ENCODE measurements around the gene FAM76B. TPM values are rescaled to one million over a fixed set of nuclear protein-coding genes. Genes with fewer than 3 reads are reported as not detected.

FAM76B gene
- total RNA-seq, 2 experiments from 2014 or later, result 42.1 to 43.7 TPM

DNA sequence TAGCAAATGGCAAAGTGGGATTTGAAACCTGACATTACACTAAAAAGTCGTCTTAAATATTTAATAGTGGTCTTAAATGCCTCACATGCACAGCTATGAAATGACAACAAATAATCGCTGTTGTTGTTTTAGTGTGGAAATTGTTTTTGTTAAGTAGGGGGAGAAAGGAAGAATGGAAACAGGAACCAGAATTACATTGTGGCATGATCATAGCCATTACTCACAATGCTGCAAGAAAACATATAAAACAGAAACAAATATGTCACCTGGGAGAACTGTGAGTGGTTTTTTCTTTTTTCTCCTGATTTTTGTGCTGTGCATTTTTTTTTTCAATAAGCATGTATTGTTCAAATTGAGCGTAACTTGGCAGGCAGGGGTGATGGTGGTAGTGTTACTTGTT lies 22.9 kb downstream of the FAM76B start:
- Mint-ChIP-seq H3K4me1 (ENCODE audit: low read depth) (no peaks in the 10 kb centered on the region), H3K4me3 (no peak overlapping the region), H3K9me3 (ENCODE audit: insufficient read depth) (no peaks in the 10 kb centered on the region), H3K27ac (no peak overlapping the region), H3K36me3 (ENCODE audit: low read depth) (peaks cover 16% of the 10 kb centered on the region), H3K27me3 (ENCODE audit: low read depth) (no peaks in the 10 kb centered on the region)
- ATAC-seq (no peak), DNase-seq (no peak)
- ChIA-PET POLR2A (no interaction called here), CTCF (interaction anchor here (0.8 to 18.3 kb wide), 2 partner anchors 611 to 696 kb away, joined by 3 to 294 read pairs; no protein-coding TSS in a partner anchor)

DNA sequence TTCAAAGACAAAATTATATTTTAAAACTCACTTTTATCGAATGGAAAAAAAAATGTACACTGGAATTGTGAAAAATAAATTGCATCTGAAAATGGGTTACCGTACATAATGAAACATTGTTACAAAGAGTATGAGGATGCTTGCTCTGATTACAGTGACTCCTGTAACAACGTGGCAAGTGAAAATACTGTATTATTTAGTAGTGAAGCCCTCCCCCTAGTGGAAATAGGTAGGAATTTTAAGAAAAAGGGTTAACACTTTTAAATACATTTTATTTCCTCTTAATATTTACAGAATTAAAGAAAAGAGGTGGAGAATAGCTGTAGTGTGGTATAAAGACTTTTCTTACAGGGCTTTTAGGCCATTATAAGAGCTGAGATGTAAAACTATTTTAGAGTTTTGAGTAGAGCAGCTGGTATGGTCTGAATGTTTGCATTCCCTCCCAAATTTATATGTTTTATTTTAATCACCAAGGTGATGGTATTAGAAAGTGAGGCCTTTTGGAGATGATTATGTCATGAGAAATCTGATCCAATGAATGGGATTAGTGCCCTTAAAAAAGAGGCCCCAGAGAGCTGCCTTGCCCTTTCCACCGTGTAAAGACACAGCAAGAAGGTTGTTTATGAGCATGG lies 25.2 kb downstream of the FAM76B start:
- Mint-ChIP-seq H3K27me3 (ENCODE audit: low read depth) (peaks cover 3% of the 10 kb centered on the region), H3K4me1 (ENCODE audit: low read depth) (no peaks in the 10 kb centered on the region), H3K9me3 (ENCODE audit: insufficient read depth) (no peaks in the 10 kb centered on the region), H3K36me3 (ENCODE audit: low read depth) (peaks cover 7% of the 10 kb centered on the region), H3K4me3 (no peak overlapping the region), H3K27ac (no peak overlapping the region)
- POLR2A ChIA-PET, result no interaction called here
- CTCF ChIA-PET, result interaction anchor here (0.9 to 18.3 kb wide), 8 partner anchors 9 to 608 kb away, joined by 3 to 294 read pairs (median 4); partner anchors contain the start of gene FAM76B
- ATAC-seq, result peak; percentile 84
- no peak for DNase-seq

DNA sequence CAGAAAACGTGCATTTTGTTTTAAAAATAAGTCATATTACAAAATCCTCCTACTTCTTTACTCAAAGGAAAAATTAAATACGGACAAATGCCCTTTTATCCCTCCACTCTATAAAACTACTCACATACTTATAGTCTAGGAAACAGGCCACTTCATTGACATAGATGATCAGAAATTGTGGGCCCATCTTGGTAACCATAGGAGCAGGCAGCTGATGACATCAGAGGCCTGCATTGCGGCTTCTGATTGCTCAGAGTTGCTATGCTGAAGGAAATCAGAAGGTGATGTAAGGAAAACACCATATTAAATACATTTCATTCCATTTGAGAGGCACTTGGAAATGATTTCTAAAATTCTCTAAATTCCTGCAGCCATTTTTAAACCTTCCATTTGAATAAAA lies 27.0 kb downstream of the FAM76B start:
- Mint-ChIP-seq H3K27me3 (ENCODE audit: low read depth) (peaks cover 3% of the 10 kb centered on the region), H3K9me3 (ENCODE audit: insufficient read depth) (no peaks in the 10 kb centered on the region), H3K36me3 (ENCODE audit: low read depth) (no peaks in the 10 kb centered on the region), H3K27ac (no peak overlapping the region), H3K4me1 (ENCODE audit: low read depth) (no peaks in the 10 kb centered on the region), H3K4me3 (no peak overlapping the region)
- CTCF ChIA-PET, result interaction anchor here (0.8 to 18.3 kb wide), 6 partner anchors 32 to 621 kb away, joined by 3 to 294 read pairs (median 4); partner anchors contain the start of gene SESN3
- POLR2A ChIA-PET, result no interaction called here
- DNase-seq (no peak), ATAC-seq (no peak)

DNA sequence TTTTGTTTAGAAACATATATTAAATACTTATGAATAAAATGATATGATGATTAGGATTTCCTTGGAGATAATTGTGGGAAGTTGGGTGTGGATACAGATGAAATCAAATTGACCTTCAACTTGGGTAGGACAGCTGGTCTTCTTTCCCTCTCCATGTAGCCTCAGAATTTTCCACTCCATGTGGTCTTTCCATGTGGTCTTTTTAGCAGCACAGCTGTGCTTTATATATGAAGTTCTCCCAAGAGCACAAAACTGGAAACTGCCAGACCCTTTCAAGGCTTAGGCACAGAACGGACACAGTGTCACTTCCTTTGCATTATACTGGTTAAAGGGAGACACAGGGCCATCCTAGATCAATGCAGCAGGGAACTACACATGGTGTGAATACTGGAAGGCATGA lies 28.6 kb downstream of the FAM76B start:
- POLR2A ChIA-PET, result no interaction called here
- H3K36me3 Mint-ChIP-seq (ENCODE audit: low read depth), result no peaks in the 10 kb centered on the region
- CTCF ChIA-PET, result interaction anchor here (0.9 to 18.3 kb wide), 4 partner anchors 55 to 692 kb away, joined by 3 to 294 read pairs (median 8); partner anchors contain the start of gene SESN3
- DNase-seq, result no peak
- no peak overlapping the region for H3K27ac Mint-ChIP-seq
- ATAC-seq, result no peak
- no peaks in the 10 kb centered on the region for H3K9me3 Mint-ChIP-seq (ENCODE audit: insufficient read depth)
- peaks cover 3% of the 10 kb centered on the region for H3K27me3 Mint-ChIP-seq (ENCODE audit: low read depth)
- H3K4me3 Mint-ChIP-seq, result no peak overlapping the region
- no peaks in the 10 kb centered on the region for H3K4me1 Mint-ChIP-seq (ENCODE audit: low read depth)

DNA sequence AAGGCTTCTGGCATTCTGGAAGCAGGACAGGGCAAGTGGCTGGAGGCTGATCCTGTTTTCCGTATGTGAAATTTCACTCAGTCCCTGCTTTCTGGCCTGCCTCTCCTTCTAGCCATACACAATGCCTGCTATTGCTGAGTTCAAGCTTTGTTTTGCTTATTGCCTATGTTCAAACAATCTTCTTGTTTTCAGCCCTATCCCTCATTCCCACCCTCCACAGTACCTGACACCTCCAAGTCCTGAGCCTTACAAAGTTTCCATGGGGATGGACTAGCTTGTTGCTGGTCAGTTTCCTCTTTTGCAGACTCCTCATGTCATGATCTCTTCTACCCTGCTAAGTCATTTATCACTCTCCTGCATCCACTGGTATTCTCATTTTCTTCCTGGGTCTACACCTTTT lies 38.1 kb downstream of the FAM76B start:
- CTCF ChIA-PET, result interaction anchor here (2.9 to 18.3 kb wide), 2 partner anchors 595 to 597 kb away, joined by 10 to 294 read pairs; no protein-coding TSS in a partner anchor
- Mint-ChIP-seq H3K27me3 (ENCODE audit: low read depth) (peaks cover 23% of the 10 kb centered on the region), H3K36me3 (ENCODE audit: low read depth) (no peaks in the 10 kb centered on the region), H3K4me3 (no peak overlapping the region), H3K27ac (no peak overlapping the region), H3K9me3 (ENCODE audit: insufficient read depth) (no peaks in the 10 kb centered on the region), H3K4me1 (ENCODE audit: low read depth) (no peaks in the 10 kb centered on the region)
- POLR2A ChIA-PET, result no interaction called here
- ATAC-seq, result no peak
- no peak for DNase-seq

DNA sequence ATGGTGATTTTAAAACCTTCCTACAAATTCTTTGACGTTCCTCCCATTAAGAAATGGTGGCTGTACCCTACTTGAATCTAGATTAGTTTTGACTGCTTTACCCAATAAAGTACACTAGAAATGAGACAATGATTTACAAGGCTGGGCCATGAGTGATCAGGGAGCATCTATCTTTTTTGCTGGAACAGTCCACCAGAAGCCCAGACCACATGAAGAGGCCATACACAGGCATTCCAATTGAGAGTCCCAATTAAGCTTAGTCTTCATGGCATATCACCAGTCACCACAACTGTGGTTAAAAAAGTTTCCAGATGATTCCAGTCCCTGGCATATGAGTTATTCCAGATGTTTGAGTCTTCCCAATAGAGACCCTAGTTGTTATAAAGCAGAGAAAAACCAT lies 39.5 kb downstream of the FAM76B start:
- CTCF ChIA-PET, result interaction anchor here (1.1 to 2.9 kb wide), 2 partner anchors 596 to 598 kb away, joined by 4 to 10 read pairs; no protein-coding TSS in a partner anchor

DNA sequence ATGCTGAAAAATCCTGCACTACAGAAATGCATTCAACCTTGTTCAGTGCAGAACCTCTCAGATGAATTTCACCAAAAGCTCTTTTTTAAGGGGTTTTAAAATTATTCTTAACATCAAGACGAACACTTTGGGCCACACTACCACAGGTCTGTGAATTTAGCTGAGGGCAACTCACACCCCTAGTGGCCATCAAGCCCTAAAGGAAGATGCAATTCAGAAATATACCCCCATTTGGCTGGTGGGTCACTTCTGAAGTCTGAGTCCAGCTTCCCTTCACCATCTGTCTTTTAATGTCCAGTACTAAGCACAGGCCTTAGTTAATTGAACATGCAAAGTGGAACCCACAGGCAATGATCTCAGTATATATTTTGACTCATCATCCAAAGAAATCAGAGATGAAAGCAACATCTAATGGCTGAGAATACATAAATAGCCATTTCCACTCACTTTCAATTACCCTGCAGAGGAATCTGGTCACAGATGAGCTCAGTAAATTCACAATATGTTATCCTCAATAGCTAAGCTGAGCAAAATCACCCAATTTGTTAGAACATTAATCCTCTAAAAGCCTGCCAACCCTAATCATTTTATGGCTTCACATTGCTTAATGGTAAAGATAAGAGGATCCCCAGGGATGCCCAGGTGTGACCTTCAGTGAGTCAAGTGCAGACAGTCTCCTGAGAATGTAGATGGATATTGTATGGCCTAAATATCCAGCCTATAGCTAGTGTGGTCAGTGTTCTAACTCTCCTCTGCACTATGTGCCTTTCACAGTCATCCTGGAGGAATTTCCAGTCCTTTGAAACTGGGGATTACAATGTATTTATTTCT lies 50.3 kb downstream of the FAM76B start:
- DNase-seq, result no peak
- Mint-ChIP-seq H3K9me3 (ENCODE audit: insufficient read depth) (no peaks in the 10 kb centered on the region), H3K27me3 (ENCODE audit: low read depth) (peaks cover 12% of the 10 kb centered on the region), H3K27ac (no peak overlapping the region), H3K4me3 (no peak overlapping the region), H3K36me3 (ENCODE audit: low read depth) (no peaks in the 10 kb centered on the region), H3K4me1 (ENCODE audit: low read depth) (peaks cover 3% of the 10 kb centered on the region)
- ChIA-PET CTCF (interaction anchor here (0.9 to 3.6 kb wide), 5 partner anchors 11 to 587 kb away, joined by 3 to 12 read pairs (median 4); no protein-coding TSS in a partner anchor), POLR2A (no interaction called here)
- ATAC-seq, result no peak

More for the DNA sequence above, 39.5 kb downstream of the FAM76B start:
- Mint-ChIP-seq H3K27ac (no peak overlapping the region), H3K9me3 (ENCODE audit: insufficient read depth) (no peaks in the 10 kb centered on the region), H3K4me3 (no peak overlapping the region), H3K36me3 (ENCODE audit: low read depth) (no peaks in the 10 kb centered on the region), H3K27me3 (ENCODE audit: low read depth) (peaks cover 23% of the 10 kb centered on the region), H3K4me1 (ENCODE audit: low read depth) (no peaks in the 10 kb centered on the region)
- no peak for DNase-seq
- no peak for ATAC-seq
- POLR2A ChIA-PET, result no interaction called here

DNA sequence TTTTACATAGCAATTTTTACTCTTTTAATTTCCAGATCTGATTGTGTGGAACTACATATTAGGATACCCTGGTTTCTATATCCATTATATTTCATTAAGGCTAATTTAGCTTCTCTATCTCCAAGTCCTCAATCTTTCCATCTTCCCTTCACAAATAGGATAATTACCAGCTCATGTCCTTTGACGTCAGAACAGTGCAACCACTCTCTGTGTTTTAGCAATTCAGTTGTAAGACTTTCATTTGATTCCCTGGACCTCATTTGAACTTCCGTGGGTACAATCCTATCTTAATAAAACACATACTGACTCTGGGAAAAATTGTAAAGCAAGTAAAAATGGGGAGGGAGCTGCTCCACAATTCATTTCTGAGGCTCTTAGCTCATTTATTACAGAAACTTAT lies 52.8 kb downstream of the FAM76B start:
- CTCF ChIA-PET, result interaction anchor here (3.6 kb wide), 1 partner anchor 31 kb away, joined by 12 read pairs; no protein-coding TSS in a partner anchor
- ATAC-seq (no peak), DNase-seq (no peak)
- POLR2A ChIA-PET, result no interaction called here
- H3K4me3 Mint-ChIP-seq, result no peak overlapping the region
- H3K9me3 Mint-ChIP-seq (ENCODE audit: insufficient read depth), result no peaks in the 10 kb centered on the region
- H3K27ac Mint-ChIP-seq, result no peak overlapping the region
- no peaks in the 10 kb centered on the region for H3K36me3 Mint-ChIP-seq (ENCODE audit: low read depth)
- H3K4me1 Mint-ChIP-seq (ENCODE audit: low read depth), result peaks cover 8% of the 10 kb centered on the region
- H3K27me3 Mint-ChIP-seq (ENCODE audit: low read depth), result peaks cover 14% of the 10 kb centered on the region

DNA sequence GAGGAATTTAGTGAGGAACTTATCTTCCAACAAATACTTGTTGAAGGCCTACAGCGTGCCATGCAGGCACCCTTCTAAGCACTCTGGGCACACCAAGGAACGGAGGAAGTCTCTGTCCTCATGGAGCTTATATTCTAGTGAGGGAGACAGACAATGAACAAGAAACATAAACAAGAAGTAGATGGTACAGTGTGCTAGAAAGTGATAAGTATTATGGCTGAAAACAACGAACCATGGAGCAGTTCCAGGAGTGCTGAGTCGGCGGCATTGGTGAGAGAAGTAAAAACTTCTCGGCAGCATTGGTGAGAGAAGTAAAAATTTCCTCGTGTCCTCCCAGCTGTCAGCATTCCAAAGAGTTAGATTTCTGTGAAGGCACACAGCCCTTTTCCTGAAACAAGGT lies 53.2 kb downstream of the FAM76B start:
- CTCF ChIA-PET, result interaction anchor here (3.6 kb wide), 1 partner anchor 31 kb away, joined by 12 read pairs; no protein-coding TSS in a partner anchor
- Mint-ChIP-seq H3K4me3 (no peak overlapping the region), H3K4me1 (ENCODE audit: low read depth) (peaks cover 8% of the 10 kb centered on the region), H3K27me3 (ENCODE audit: low read depth) (peaks cover 19% of the 10 kb centered on the region), H3K36me3 (ENCODE audit: low read depth) (no peaks in the 10 kb centered on the region), H3K27ac (no peak overlapping the region), H3K9me3 (ENCODE audit: insufficient read depth) (no peaks in the 10 kb centered on the region)
- POLR2A ChIA-PET, result no interaction called here
- ATAC-seq, result no peak
- no peak for DNase-seq

DNA sequence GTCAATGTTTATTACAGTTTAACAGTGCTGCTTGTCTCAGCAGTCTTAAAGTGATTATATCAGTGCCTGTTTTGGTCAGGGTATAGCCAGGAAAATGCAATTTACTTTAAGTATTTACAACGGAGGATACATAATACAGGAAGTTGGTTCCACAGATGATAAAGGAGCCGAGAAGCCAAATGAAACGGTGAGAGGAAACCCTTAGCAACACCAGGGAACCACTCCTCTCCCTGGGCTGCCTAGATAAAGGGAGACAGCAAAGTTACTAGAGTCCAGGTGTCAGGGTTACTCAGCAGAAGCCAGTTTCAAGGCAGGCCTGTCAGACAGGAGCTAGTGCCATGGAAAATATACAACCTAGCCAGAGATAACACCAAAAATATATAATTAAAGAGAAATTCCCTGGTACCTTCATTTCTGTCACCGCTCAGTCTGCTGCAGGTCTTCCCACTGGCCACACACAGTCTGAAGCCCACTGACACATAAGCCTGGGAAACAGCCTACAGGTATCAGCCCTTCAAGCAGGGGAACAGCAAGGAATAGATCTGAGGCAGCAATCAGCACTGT lies 55.5 kb downstream of the FAM76B start:
- no peaks in the 10 kb centered on the region for H3K9me3 Mint-ChIP-seq (ENCODE audit: insufficient read depth)
- ChIA-PET POLR2A (no interaction called here), CTCF (interaction anchor here (1.4 to 1.6 kb wide), 2 partner anchors 28 to 580 kb away, joined by 4 to 9 read pairs; no protein-coding TSS in a partner anchor)
- DNase-seq, result no peak
- peaks cover 19% of the 10 kb centered on the region for H3K27me3 Mint-ChIP-seq (ENCODE audit: low read depth)
- ATAC-seq, result no peak
- peaks cover 8% of the 10 kb centered on the region for H3K4me1 Mint-ChIP-seq (ENCODE audit: low read depth)
- no peak overlapping the region for H3K4me3 Mint-ChIP-seq
- H3K27ac Mint-ChIP-seq, result no peak overlapping the region
- H3K36me3 Mint-ChIP-seq (ENCODE audit: low read depth), result no peaks in the 10 kb centered on the region

DNA sequence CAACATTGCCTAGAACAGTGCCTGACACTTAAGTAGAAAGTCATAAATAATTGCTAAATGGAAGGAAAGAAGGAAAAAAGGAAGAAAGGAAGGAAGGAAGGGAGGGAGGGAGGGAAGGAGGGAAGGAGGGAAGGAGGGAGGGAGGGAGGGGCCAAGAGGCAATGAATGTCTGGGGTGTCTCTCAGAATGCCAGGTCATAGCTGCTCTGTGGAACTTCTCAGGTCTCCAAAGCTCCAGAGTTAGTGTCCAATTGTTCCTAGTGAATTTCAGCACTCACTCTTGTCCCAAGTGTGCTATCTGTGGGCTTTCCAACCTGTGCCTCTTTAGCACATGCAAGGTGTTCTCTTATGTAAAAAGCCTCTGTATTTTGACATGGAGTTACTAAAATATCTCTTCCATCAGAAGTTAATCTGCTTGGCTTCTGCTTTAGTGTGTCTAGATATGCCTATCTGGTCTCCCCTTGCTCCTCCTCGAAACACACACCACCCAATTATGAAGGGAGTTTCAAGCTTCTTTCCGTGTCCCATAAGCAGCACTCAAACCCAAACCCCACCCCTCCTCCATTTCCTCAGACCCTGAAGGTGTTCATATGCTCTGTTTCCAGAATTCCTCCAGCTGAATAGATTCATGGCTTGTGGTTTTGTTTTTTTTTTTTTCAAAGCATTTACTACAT lies 56.5 kb downstream of the FAM76B start:
- Mint-ChIP-seq H3K4me3 (no peak overlapping the region), H3K27me3 (ENCODE audit: low read depth) (peaks cover 19% of the 10 kb centered on the region), H3K36me3 (ENCODE audit: low read depth) (no peaks in the 10 kb centered on the region), H3K9me3 (ENCODE audit: insufficient read depth) (no peaks in the 10 kb centered on the region), H3K4me1 (ENCODE audit: low read depth) (peaks cover 8% of the 10 kb centered on the region), H3K27ac (no peak overlapping the region)
- ChIA-PET CTCF (interaction anchor here (1.4 to 1.6 kb wide), 2 partner anchors 27 to 579 kb away, joined by 4 to 9 read pairs; no protein-coding TSS in a partner anchor), POLR2A (interaction anchor here (0.8 kb wide), 1 partner anchor 582 kb away, joined by 3 read pairs; no protein-coding TSS in a partner anchor)
- DNase-seq (no peak), ATAC-seq (no peak)
